Suprapubic skin (tissue), 4 donors: ENCODE results near the gene MYO5B.

Experiments used
- EP300 ChIP-seq: sonication (generic); formaldehyde crosslinking; IDR thresholded peaks from one replicate; pipeline ENCODE4 v1.6.1; 2017; ENCODE audit warnings: antibody characterized with exemption
- POLR2A ChIP-seq, 2 donors: fragments of 450-650 bp; IDR thresholded peaks; one replicate each; pipeline ENCODE4 v1.6.1; 2017; ENCODE audit warnings: antibody characterized with exemption in 2 of 2, mild to moderate bottlenecking in 2 of 2, moderate library complexity in 2 of 2
- POLR2AphosphoS5 ChIP-seq, 3 donors: sonication (generic); formaldehyde crosslinking; IDR thresholded peaks; one replicate each; pipeline ENCODE4 v1.6.1; 2017; ENCODE audit warnings: antibody characterized with exemption in 3 of 3
- TF ChIP-seq, protein P1 (sequence below), 2 donors: fragments of 200-600 bp in 1 of 2; fragments of 450-650 bp in 1 of 2; sonication (generic) in 1 of 2; IDR thresholded peaks; one replicate each; pipeline ENCODE4 v1.5.1; 2016 to 2019; ENCODE audit warnings: antibody characterized with exemption in 2 of 2, mild to moderate bottlenecking in 1 of 2, moderate library complexity in 1 of 2

DNA sequence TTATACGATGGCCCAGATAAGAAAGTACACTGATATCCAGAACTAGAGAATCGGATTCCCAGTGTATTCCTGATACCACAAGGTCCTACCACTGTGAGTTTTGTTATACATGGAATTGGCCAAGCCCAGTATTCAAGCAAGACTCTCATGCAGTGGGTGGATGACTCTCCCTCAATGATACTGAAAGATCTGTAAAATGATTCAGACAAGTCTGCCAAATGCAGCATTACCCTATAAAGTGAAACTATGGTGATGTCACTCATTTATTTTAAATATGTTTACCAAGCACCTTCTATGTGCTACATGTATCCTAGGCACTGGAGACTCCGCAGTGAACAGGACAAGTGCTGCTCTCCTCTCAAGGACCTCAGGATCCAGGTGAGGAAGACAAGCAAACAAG lies 22.6 kb downstream of the MYO5B start:
- TF ChIP-seq, protein P1, sequence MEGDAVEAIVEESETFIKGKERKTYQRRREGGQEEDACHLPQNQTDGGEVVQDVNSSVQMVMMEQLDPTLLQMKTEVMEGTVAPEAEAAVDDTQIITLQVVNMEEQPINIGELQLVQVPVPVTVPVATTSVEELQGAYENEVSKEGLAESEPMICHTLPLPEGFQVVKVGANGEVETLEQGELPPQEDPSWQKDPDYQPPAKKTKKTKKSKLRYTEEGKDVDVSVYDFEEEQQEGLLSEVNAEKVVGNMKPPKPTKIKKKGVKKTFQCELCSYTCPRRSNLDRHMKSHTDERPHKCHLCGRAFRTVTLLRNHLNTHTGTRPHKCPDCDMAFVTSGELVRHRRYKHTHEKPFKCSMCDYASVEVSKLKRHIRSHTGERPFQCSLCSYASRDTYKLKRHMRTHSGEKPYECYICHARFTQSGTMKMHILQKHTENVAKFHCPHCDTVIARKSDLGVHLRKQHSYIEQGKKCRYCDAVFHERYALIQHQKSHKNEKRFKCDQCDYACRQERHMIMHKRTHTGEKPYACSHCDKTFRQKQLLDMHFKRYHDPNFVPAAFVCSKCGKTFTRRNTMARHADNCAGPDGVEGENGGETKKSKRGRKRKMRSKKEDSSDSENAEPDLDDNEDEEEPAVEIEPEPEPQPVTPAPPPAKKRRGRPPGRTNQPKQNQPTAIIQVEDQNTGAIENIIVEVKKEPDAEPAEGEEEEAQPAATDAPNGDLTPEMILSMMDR (IDR thresholded peaks at IDR 0.05): no peak
- TF ChIP-seq POLR2A (IDR thresholded peaks at IDR 0.05) (no peak), POLR2AphosphoS5 (IDR thresholded peaks at IDR 0.05) (no peak), EP300 (no peak)
